Measurements from ENCODE around the gene KCNT1.

Gene KCNT1

DNA sequence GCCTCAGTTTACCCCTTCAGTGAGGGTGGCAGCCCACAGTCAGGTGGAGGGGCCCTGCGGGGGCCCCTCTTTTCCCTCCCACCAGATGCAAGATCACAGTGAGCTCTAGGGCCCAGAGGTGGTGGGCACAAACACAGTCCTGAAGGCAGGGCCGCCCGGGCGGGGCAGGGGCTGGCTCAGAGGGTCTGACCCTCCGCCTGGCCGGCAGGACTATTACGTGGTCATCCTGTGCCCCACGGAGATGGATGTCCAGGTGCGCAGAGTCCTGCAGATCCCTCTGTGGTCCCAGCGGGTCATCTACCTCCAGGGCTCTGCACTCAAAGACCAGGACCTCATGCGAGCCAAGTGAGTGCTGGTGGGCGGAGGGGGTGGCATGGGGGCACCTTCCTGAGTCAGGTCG lies 63.4 kb downstream of the KCNT1 start:
- DNase-seq (ENCODE audit: low read depth) = no peak

DNA sequence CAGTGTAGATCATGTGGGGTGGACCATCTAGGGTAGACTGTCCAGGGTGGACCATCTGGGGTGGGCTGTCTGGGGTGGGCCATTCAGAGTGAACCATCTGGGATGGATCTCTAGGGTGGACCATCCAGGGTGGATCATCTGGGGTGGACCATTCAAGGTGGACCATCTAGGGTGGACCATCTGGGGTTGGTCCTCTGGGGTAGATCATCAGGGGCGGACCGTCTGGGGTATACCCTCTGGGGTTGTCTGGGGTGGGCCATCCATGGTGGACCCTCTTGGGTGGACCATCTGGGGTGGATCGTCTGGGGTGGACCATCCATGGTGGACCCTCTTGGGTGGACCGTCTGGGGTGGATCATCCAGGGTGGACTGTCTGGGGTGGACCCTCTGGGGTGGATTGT lies 64.3 kb downstream of the KCNT1 start:
- no peak for DNase-seq (ENCODE audit: low read depth)

DNA sequence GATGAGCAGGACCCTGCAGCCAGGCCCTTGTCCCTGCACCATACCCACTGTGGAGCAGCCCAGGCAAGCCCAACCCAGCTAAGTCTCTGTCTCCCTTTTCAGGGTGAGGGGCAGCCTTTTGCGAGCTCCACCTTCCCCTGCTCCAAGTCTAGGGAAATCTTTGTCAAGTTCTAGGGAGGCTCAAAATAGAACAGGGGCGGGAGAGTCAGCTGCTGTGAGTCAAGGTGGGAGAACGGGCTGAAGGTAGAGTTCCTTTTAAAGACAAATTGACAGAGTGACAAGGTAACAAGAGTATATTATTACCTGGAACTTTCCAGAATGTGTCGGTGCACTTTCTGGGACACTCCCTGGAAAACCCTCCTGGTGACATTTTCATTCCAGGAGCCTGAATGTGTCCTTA lies 64.7 kb downstream of the KCNT1 start:
- DNase-seq (ENCODE audit: low read depth) = no peak

DNA sequence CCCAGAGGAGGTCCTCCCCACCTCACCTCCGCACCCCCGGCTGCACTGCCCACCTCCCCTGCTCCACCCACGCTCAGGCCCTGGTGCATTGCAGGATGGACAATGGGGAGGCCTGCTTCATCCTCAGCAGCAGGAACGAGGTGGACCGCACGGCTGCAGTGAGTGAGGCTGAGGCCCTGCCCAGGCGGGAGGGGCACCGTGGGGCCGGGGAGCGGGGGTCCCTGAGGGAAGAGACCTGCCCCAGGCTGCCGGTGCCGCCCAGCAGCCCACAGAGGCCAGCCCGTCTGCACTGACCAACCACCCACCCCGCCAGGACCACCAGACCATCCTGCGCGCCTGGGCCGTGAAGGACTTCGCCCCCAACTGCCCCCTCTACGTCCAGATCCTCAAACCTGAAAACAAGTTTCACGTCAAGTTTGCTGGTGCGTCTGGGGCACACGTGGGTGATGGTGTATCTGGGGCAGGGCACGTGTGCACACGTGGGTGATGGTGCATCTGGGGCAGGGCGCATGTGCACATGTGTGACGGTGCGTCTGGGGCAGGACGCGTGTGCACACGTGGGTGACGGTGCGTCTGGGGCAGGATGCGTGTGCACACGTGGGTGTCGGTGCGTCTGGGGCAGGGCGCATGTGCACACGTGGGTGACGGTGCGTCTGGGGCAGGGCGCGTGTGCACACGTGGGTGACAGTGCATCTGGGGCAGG lies 66.7 kb downstream of the KCNT1 start:
- DNase-seq (ENCODE audit: low read depth) = no peak

DNA sequence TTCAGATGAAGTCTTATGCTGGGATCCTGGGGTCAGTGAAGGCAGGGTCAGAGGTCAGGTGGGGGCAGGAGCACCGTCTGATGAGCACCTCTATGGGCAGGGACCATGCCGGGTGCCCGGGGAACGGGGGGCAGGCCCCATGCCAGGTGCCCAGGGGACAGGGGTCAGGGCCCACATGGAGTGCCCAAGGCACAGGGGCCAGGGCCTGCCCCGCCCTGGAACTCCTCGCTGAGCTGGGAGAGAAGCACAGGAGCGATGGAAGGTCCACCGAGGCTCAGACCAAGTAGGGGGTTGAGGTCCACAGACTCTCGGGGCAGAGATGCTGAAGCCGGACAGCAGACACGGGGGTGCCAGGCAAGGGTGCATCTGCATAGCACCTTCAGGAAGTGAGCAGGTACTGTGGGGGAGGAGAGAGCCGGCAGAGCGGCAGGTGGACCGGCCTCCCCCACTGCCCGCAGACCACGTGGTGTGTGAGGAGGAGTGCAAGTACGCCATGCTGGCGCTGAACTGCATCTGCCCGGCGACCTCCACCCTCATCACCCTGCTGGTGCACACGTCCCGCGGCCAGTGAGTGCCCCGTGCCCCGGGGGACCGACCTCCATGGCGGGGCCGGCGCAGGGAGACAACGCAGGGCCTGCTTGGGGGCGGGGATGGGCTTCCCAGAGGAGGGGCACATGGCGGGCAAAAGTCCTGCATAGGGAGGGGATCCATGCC lies 67.7 kb downstream of the KCNT1 start:
- no peak for DNase-seq (ENCODE audit: low read depth)

DNA sequence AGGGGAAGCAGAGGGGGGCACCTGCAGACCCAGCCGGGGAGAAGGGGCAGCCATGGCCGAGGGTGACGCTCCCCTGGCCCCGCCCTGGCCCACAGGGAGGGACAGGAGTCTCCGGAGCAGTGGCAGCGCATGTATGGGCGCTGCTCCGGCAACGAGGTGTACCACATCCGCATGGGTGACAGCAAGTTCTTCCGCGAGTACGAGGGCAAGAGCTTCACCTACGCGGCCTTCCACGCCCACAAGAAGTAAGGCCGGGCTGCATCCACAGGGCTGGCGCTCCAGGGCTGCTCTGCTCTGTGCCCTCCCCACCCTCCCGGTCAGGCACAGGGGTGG lies 68.2 kb downstream of the KCNT1 start:
- no peak for DNase-seq (ENCODE audit: low read depth)

DNA sequence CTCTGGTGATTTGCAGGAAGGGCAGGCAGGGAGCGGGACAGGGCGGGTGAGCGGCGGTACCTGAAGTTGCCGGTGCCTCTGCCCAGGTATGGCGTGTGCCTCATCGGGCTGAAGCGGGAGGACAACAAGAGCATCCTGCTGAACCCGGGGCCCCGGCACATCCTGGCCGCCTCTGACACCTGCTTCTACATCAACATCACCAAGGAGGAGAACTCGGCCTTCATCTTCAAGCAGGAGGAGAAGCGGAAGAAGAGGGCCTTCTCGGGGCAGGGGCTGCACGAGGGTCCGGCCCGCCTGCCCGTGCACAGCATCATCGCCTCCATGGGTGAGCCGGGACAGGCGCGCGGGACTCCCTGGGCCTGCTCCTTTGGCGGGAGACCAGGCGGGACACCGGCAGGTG lies 68.8 kb downstream of the KCNT1 start:
- no peak for DNase-seq (ENCODE audit: low read depth)

DNA sequence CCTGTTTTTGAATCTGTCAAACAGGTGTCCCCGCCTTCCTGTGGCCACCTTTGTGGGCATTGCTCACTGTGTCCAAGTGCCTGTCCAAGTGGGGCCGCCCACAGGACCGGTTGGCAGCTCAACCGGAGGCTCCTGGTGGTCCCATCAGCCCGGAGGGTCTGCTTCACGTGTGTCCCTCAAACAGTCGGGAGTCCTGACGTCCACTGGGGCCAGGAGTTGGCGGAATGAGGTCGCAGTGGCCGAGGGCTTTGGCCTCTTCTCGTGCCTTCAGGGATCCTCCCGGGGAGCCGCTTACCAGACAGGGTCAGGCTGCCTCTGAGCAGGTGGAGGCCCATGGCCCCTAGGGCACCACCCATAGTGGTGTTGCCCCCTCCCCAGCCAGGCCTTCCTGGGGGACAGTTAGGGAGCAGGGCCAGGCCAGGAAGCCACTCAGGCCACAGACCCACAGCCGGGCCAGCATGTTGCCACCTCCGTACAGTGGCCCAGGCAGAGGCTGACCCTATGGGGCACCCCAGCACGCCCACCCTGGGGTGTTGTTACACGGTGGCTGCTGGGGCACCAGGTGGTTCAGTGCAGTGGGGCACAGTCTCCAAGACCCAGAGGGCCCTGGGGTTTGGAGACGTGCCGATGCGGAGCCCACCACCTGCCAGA lies 69.5 kb downstream of the KCNT1 start:
- DNase-seq (ENCODE audit: low read depth) = no peak

DNA sequence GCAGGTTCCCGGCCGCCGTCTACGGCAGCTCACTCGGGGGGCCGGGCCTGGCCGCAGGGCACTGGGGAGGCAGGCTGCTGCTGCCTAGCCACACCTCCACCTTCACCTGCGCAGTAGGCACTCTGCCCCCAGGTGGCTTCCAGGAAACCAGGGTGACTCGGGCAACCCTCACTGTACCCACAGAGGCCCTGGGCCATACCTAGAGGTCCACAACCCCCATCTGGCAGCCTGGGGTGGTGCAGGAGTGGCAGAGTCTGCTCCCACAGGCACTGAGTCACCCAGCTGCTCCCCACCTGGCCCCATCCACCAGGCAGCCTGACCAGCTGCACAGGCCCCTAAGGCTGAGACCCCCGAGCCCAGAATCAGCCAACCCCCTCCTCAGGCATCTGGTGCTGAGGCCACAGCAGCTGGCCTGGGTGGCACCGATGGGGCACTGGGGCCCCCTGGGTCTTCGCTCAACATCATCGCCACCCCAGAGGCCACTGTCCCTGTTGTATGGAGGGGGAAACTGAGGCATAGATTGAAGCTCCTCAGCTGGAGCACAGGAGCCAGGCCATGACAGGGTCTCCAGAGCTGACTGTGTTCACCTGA lies 70.2 kb downstream of the KCNT1 start:
- no peak for DNase-seq (ENCODE audit: low read depth)

DNA sequence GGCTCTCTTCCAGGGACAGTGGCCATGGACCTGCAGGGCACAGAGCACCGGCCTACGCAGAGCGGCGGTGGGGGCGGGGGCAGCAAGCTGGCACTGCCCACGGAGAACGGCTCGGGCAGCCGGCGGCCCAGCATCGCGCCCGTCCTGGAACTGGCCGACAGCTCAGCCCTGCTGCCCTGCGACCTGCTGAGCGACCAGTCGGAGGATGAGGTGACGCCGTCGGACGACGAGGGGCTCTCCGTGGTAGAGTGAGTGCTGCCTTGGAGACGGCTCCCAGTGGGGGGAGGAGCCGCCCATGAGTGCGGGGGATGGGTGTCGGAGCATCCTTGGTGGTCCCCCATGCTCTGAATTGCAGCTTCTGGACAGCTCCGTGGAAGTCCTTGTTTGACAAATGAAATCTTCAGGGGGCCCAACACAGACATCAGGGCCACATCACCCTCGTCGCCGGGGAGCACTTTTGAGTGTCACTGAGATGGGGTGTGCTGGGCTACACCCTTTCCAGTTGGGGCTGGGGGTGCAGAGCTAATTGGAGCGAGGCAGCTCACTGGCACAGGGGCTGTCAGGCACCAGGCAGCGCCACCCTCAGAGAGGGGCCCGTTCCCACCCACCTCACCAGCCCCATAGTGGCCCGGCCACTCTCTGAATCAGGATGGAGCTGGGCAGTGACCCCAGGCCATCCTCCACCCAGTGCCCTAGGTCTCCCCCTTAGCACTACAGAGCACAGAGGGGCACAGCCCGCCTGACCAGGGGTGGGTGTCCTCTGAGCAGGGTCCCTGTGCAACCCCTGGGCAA lies 70.9 kb downstream of the KCNT1 start:
- DNase-seq (ENCODE audit: low read depth) = no peak

DNA sequence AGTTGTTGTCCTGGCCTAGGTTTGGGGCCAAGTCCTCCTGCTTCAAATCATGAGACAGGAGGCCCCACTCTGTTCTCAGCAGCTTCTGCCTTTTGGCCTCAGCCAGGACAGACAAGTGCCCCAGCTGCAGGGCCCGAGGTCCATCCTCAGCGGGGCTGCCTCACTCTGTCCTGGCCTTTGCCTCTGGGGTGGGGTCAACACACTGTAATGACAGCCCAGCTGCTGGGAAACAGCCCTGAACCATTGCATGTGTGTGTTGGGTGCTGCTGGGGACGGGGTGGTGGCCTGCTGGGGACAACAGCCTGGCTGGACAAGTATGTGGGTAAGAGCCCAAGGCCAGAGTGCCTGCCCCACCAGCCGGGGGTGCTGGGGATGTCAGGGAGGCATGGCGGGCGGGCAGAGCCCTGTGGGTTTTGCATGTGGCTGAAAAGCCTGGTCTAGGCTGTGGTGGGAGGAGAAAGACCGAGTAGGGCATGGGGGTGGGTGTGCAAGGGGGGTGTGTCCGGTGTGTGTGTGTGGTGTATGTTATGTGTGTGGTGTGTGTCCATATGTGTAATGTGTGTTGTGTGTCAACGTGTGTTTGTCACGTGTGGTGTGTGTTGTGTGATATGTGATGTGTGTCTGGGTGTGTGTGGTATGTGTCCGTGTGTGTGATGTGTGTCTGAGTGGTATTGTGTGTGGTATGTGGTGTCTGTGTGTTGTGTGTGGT lies 71.7 kb downstream of the KCNT1 start:
- DNase-seq (ENCODE audit: low read depth) = no peak

DNA sequence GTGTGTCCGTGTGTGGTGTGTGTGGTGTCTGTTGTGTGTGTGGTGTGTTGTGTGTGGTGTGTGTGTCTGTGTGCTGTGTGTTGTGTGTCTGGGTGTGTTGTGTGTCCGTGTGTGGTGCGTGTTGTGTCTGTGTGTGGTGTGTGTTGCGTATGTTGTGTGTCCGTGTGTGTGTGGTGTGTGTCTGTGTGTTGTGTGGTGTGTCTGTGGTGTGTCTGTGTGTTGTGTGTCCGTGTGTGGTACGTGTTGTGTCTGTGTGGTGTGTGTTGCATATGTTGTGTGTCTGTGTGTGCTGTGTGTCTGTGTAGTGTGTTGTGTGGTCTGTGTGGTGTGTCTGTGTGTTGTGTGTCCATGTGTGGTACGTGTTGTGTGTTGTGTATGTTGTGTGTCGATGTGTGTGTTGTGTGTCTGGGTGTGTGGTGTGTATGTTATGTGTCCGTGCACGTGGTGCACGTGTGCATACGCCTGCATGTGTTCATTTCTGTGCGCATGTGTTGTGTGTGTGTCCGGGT lies 72.3 kb downstream of the KCNT1 start:
- DNase-seq (ENCODE audit: low read depth) = no peak

DNA sequence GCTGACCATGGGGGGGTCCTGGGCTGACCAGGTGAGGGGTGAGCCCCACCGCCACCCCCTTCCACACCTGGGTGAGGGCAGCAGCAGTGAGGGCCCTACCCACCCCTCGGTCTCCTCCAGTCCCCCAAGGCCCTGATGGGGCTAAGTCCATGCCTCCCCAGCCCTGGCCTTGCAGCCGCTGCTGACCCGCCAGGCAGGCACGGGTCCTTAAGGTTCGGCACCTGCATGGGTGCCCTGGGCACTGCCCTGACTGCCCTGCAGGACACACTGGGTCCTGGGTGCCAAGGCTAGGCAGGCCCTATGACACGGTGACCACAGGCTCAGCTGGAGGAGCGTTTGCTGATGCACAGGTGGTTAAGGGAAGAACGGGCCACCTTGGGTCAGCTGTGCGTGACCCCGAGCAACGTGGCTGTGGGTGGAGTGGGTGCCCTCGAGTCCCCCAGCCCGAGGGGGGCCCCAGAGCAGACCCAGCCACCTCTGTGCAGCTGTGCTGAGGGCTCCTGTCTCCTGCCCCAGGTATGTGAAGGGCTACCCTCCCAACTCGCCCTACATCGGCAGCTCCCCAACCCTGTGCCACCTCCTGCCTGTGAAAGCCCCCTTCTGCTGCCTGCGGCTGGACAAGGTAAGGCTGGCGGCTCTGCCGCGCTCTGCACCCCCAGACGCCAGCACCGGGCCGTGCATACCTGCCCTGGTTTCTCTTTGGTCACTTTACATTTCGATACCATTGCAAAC lies 73.0 kb downstream of the KCNT1 start:
- DNase-seq (ENCODE audit: low read depth) = no peak

DNA sequence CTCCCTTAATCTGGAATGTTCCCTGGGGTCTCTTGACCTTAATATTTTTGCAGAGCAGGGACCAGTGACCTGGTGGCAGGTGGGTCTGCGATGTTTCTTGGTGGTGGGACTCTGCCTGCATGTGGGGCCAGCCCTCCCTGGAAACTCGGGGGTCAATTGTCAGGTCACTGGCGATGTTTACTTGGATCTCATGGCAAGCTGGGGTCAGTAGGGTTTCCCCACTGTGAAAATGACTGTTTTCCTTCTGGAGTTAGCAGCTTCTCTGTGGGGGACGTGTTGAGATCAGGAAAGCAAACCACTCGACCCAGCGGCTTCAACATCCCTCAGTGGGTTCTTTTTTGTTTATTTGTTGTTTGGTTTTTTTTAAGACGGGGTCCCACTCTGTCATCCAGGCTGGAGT lies 73.9 kb downstream of the KCNT1 start:
- DNase-seq (ENCODE audit: low read depth) = no peak

DNA sequence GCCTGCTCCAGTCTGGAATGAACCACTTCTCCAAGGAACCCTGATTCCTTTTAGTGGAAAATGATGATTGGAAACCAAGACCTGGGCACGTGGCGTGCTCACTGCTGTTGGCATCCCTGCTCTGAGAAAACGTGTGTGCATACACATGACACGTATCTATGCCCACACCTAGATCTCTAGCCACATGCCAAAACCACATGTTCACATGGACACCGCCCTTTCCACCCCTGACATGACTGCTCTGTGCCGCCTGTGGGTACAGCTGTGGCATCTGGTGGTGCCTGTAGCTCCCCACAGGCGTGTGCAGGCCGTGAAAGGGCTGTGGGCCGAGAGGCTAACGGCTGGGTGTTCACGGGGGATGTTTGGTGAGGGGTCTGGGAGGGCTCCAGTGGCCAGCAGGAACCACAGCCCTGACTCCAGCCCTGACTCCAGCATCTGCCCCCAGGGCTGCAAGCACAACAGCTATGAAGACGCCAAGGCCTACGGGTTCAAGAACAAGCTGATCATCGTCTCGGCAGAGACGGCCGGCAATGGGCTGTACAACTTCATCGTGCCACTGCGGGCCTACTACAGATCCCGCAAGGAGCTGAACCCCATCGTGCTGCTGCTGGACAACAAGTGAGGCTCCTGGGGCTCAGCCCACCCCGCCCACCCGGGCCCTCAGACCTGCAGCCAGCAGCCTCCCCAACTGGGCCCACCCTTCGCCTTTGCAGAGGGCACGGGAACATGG lies 75.1 kb downstream of the KCNT1 start:
- DNase-seq (ENCODE audit: low read depth) = no peak

DNA sequence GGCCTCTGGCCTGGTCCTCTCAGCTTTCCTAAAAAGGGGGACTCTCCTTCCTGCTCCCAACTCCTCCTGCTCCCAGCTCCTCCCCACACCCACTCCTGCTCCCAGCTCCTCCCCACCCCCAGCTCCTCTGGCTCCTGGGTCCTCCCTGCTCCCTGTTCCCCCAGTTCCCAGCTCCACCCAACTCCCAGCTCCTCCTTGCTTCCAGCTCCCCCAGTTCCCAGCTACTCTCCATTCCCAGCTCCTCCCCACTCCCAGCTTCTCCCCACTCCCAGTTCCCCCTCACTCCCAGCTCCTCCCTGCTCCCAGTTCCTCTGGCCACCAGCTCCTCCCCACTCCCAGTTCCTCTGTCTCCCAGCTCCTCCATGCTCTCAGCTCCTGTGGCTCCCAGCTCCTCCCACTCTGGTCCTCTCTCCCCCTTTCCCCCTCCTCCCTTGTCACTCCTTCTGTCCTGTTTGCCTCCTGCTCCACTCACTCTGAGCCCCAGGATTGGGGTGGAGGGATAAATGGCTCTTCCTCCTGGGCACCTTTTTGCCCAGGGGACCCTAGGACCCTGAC lies 75.7 kb downstream of the KCNT1 start:
- no peak for DNase-seq (ENCODE audit: low read depth)

DNA sequence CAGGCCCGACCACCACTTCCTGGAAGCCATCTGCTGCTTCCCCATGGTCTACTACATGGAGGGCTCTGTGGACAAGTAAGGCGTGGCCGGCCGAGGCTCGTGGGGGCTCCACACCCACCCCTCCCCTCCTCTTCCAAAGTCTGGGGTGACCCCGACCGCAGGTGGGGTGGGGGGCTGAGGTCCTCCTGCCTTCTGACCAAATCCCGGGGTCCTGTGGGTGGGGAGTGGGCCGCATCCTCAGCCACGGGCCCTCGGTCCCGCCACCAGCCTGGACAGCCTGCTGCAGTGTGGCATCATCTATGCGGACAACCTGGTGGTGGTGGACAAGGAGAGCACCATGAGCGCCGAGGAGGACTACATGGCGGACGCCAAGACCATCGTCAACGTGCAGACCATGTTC lies 76.4 kb downstream of the KCNT1 start:
- no peak for DNase-seq (ENCODE audit: low read depth)

DNA sequence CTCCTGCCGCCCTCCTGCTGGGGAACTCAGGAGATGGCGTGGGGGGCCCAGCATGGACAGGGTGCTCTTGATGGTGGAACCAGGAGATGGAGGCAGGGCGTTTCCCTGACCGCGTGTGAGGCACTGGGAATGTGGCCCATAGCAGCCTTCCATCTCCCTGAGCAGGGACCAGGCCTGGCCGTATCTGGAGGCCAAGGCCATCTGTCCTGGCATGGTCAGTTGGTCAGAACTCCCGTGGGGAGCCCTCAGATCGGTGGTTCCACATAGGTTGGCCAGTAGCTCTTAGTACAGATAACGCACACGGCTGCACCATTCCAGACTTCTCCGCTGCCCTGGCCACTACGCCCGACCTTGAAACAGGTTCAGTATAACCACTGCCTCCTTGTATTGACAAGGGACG lies 77.6 kb downstream of the KCNT1 start:
- DNase-seq (ENCODE audit: low read depth) = no peak

DNA sequence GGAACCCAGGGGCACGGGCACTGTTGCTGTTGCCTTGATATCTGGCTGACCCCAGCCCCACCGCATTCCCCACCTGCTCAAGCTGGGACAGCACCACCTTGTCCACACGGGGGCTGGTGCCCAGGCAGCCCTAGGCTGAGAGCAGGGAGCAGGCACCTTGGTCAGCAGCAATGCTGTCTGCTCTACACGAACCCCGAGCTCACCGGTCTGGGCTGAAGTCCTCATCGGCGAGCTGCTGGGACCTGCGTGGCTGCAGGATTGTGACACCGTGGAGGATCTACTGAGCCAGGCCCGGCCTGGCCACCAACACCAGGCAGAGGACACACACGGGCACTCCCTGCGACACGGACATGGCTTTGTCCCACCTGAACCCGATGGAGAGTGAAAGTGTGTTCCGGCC lies 78.1 kb downstream of the KCNT1 start:
- DNase-seq (ENCODE audit: low read depth) = no peak

DNA sequence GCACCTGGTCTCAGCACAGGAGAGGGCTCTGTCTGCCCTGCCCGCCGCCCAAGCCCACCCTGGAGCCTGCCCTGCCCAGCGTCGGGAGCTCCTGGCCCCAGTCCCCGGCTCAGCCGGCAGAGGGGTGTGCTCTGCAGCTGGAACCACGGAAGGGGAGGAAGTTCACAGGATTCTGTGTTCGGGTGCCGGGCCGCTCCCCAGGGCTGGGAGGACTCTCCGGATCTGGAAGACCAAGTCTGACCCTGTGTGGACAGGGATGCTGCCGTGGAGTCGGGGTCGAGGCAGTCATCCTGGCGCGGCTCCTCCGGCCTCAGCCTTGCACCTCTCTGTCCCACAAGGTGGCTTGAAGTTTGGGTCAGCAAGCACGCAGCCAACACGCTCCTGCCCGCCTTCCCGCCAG lies 78.6 kb downstream of the KCNT1 start:
- no peak for DNase-seq (ENCODE audit: low read depth)

Data from GM04503 (cell line).